GM23338 (cell line): ENCODE results near the gene GPSM1. TPM values are rescaled to one million over a fixed set of nuclear protein-coding genes. Genes with fewer than 3 reads are reported as not detected.

Source experiments
- ATAC-seq: fragments of 200-7000 bp; cut with Tn5 transposase; 3 replicates; pipeline ENCODE4 v1.9.1; 2020
- DNase-seq: peaks from one replicate; pipeline ENCODE4 v3.0.0-alpha.2; 2015; ENCODE audit warnings: low spot score
- H2AFZ ChIP-seq: fragments of 200-600 bp; sonication (generic); 2 replicates; pipeline ENCODE4 v1.8.0; 2016; ENCODE audit warnings: antibody characterized with exemption, mild to moderate bottlenecking, moderate library complexity
- H3F3A ChIP-seq: fragments of 200-600 bp; sonication (generic); replicated peaks from 2 replicates; pipeline ENCODE4 v1.8.0; 2017; ENCODE audit warnings: antibody characterized with exemption, mixed run types, low read depth
- H3K27ac ChIP-seq: fragments of 200-600 bp; sonication (generic); 2 replicates; pipeline ENCODE4 v1.6.1; 2016; ENCODE audit warnings: low read depth
- H3K27me3 ChIP-seq: fragments of 200-600 bp; sonication (generic); 2 replicates; pipeline ENCODE4 v1.8.0; 2016; ENCODE audit warnings: mild to moderate bottlenecking, mixed run types, moderate library complexity; ENCODE audit not compliant: insufficient read depth
- H3K36me3 ChIP-seq: fragments of 200-600 bp; sonication (generic); 2 replicates; pipeline ENCODE4 v1.8.0; 2016; ENCODE audit warnings: mild to moderate bottlenecking; ENCODE audit not compliant: insufficient read depth
- H3K4me1 ChIP-seq: fragments of 200-600 bp; sonication (generic); 2 replicates; pipeline ENCODE4 v1.8.0; 2016; ENCODE audit warnings: mild to moderate bottlenecking, moderate library complexity; ENCODE audit not compliant: insufficient read depth
- H3K4me2 ChIP-seq: fragments of 200-600 bp; sonication (generic); 2 replicates; pipeline ENCODE4 v1.7.1; 2017; ENCODE audit warnings: mixed run types
- H3K4me3 ChIP-seq: fragments of 200-600 bp; sonication (generic); 2 replicates; pipeline ENCODE4 v1.6.1; 2016; ENCODE audit warnings: mixed run types
- H3K79me2 ChIP-seq: fragments of 200-600 bp; sonication (generic); replicated peaks from 2 replicates; pipeline ENCODE4 v1.8.0; 2017; ENCODE audit warnings: mild to moderate bottlenecking; ENCODE audit not compliant: insufficient read depth
- H3K9me2 ChIP-seq: fragments of 200-600 bp; sonication (generic); 2 replicates; pipeline ENCODE4 v1.8.0; 2017; ENCODE audit not compliant: insufficient read depth
- H4K20me1 ChIP-seq: fragments of 200-600 bp; sonication (generic); replicated peaks from 2 replicates; pipeline ENCODE4 v1.8.0; 2017; ENCODE audit warnings: mild to moderate bottlenecking; ENCODE audit not compliant: insufficient read depth
- H3K27ac Mint-ChIP-seq: 2 replicates; pipeline ENCODE4 v1.8.0; 2020; ENCODE audit warnings: inconsistent platforms, mild to moderate bottlenecking, moderate library complexity, mixed read lengths
- H3K27me3 Mint-ChIP-seq: 3 replicates; pipeline ENCODE4 v1.8.0; 2022; ENCODE audit warnings: low read depth, mild to moderate bottlenecking, moderate library complexity, mixed read lengths, inconsistent platforms; ENCODE audit not compliant: insufficient read depth, poor library complexity
- H3K36me3 Mint-ChIP-seq: 3 replicates; pipeline ENCODE4 v1.8.0; 2021; ENCODE audit warnings: low read depth, mild to moderate bottlenecking, inconsistent platforms, moderate library complexity, mixed read lengths
- H3K4me1 Mint-ChIP-seq: 3 replicates; pipeline ENCODE4 v1.8.0; 2020; ENCODE audit warnings: mild to moderate bottlenecking, inconsistent platforms, mixed read lengths
- H3K4me3 Mint-ChIP-seq: 3 replicates; pipeline ENCODE4 v1.8.0; 2021; ENCODE audit warnings: moderate library complexity, mild to moderate bottlenecking, inconsistent platforms, mixed read lengths
- H3K9me3 Mint-ChIP-seq: 3 replicates; pipeline ENCODE4 v1.8.0; 2020; ENCODE audit warnings: moderate library complexity, mild to moderate bottlenecking, inconsistent platforms, mixed read lengths
- CREB1 ChIP-seq: fragments of 250-450 bp; sonication (Bioruptor Pico); IDR thresholded peaks from 2 replicates; pipeline ENCODE4 v1.5.0; 2020; ENCODE audit warnings: low read depth, mild to moderate bottlenecking, moderate library complexity
- ETS1 ChIP-seq: IDR thresholded peaks from 2 replicates; pipeline ENCODE4 v1.6.1; 2016; ENCODE audit warnings: antibody characterized with exemption
- EZH2 ChIP-seq: fragments of 200-600 bp; sonication (generic); IDR thresholded peaks from one replicate; pipeline ENCODE4 v1.8.0; 2017; ENCODE audit warnings: antibody characterized with exemption, mild to moderate bottlenecking, low read depth; ENCODE audit not compliant: unreplicated experiment
- NANOG ChIP-seq: IDR thresholded peaks from 2 replicates; pipeline ENCODE4 v1.6.1; 2016; ENCODE audit warnings: antibody characterized with exemption, borderline replicate concordance
- ZNF331 ChIP-seq: fragments of 250-450 bp; sonication (Bioruptor Pico); IDR thresholded peaks from 2 replicates; pipeline ENCODE4 v1.5.0; 2020; ENCODE audit warnings: low read depth, mild to moderate bottlenecking, moderate library complexity
- ZNF462 ChIP-seq: fragments of 250-450 bp; sonication (Bioruptor Pico); IDR thresholded peaks from 2 replicates; pipeline ENCODE4 v1.5.0; 2020; ENCODE audit warnings: mild to moderate bottlenecking, moderate library complexity
- polyA plus RNA-seq: library from polyadenylated mRNA; unstranded; fragments of >200 nt; fragmentation: Nextera tagmentation; extraction: Ambion mirVana; gene quantifications from 2 replicates; pipeline ENCODE4 v1.2.1, GENCODE V29; 2016
- total RNA-seq: library from RNA; depleted of rRNA; stranded (reverse); fragments of >200 nt; shearing (Covaris generic); gene quantifications from 2 replicates; pipeline ENCODE4 v1.2.3, GENCODE V29; 2014
- TF ChIP-seq, protein P1 (sequence below), 2 experiments: fragments of 200-600 bp in 1 of 2; sonication (generic) in 1 of 2; conservative IDR thresholded peaks; 2 replicates each; pipeline versions ENCODE4 v1.5.1 to v1.6.1; 2016 to 2017; ENCODE audit warnings: antibody characterized with exemption in 2 of 2, low read depth in 2 of 2, mild to moderate bottlenecking in 2 of 2, moderate library complexity in 1 of 2

GPSM1 gene
- total and polyA plus RNA-seq, 2 experiments from 2014 or later: 4.8 to 23.2 TPM

- TF ChIP-seq ZNF462 (CRISPR knock-in tag) (no peak), CREB1 (no peak), NANOG (no peak)
Observed at GRCh38 chr9:136338511-136338910, 11.2 kb downstream of the GPSM1 start (continued).

GRCh38 chr9:136339173-136339957, 12.0 kb downstream of the GPSM1 start:
- ATAC-seq: peak; percentile 75

More at GRCh38 chr9:136339173-136339957, 12.0 kb downstream of the GPSM1 start:
- Mint-ChIP-seq H3K4me1 (peaks cover 3% of the 10 kb centered on the region), H3K27me3 (peaks cover 16% of the 10 kb centered on the region), H3K36me3 (no peaks in the 10 kb centered on the region), H3K9me3 (no peaks in the 10 kb centered on the region), H3K27ac (no peak overlapping the region), H3K4me3 (no peak overlapping the region; the same call in 2 of the 3 replicates)
- no peaks in the 10 kb centered on the region for H3K36me3 ChIP-seq
- TF ChIP-seq, protein P1, sequence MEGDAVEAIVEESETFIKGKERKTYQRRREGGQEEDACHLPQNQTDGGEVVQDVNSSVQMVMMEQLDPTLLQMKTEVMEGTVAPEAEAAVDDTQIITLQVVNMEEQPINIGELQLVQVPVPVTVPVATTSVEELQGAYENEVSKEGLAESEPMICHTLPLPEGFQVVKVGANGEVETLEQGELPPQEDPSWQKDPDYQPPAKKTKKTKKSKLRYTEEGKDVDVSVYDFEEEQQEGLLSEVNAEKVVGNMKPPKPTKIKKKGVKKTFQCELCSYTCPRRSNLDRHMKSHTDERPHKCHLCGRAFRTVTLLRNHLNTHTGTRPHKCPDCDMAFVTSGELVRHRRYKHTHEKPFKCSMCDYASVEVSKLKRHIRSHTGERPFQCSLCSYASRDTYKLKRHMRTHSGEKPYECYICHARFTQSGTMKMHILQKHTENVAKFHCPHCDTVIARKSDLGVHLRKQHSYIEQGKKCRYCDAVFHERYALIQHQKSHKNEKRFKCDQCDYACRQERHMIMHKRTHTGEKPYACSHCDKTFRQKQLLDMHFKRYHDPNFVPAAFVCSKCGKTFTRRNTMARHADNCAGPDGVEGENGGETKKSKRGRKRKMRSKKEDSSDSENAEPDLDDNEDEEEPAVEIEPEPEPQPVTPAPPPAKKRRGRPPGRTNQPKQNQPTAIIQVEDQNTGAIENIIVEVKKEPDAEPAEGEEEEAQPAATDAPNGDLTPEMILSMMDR (conservative IDR thresholded peaks at IDR 0.05; ENCODE audit: low read depth in 2 of 2): peak; percentile 89 to 99
- no peak for TF ChIP-seq EZH2
- no peak for TF ChIP-seq ETS1
- no peak for TF ChIP-seq ZNF331
- H3K79me2 ChIP-seq: no peaks in the 10 kb centered on the region
- H3K4me2 ChIP-seq: no peak overlapping the region
- no peak overlapping the region for H2AFZ ChIP-seq
- peak overlapping the region; percentile 50; the same call in 1 of the 2 replicates for H3K27ac ChIP-seq
- H3K27me3 ChIP-seq: no peaks in the 10 kb centered on the region
- no peak overlapping the region for H3K4me3 ChIP-seq
- H3F3A ChIP-seq: peaks cover 3% of the 10 kb centered on the region; the same call in 1 of the 2 replicates
- peak; percentile 90 for DNase-seq
- no peaks in the 10 kb centered on the region for H3K9me2 ChIP-seq
- no peaks in the 10 kb centered on the region; the same call in 1 of the 2 replicates for H4K20me1 ChIP-seq
- peaks cover 5% of the 10 kb centered on the region for H3K4me1 ChIP-seq
